Cardiac fibroblast (primary cell): ENCODE data around the gene GABRQ.

ENCODE experiments used
- DNase-seq, 2 donors: peaks; one replicate each; pipeline versions ENCODE4 v3.0.0 to v3.0.0-alpha.2; 2010; ENCODE audit warnings: low read depth in 2 of 2
- H3K4me3 ChIP-seq, 2 donors: replicated peaks in 1 of 2; 1 replicate in 1 of 2; 2 replicates in 1 of 2; pipeline ENCODE4 v1.5.1; 2011; ENCODE audit warnings: low read depth in 2 of 2, low read length in 2 of 2, mild to moderate bottlenecking in 2 of 2, moderate library complexity in 1 of 2
- CTCF ChIP-seq: IDR thresholded peaks from one replicate; pipeline ENCODE4 v1.5.1; 2011; ENCODE audit warnings: low read depth, mild to moderate bottlenecking, low read length, inconsistent platforms

Gene GABRQ

GRCh38 chrX:152641996-152642395 is 4.3 kb downstream of the GABRQ start:
- peak; percentile 0 to 6 for DNase-seq
- no peak for TF ChIP-seq CTCF
- H3K4me3 ChIP-seq = no peak overlapping the region

- TF ChIP-seq CTCF = no peak
- DNase-seq = no peak
- no peak overlapping the region for H3K4me3 ChIP-seq
These were observed 5.4 kb downstream of the GABRQ start for GRCh38 chrX:152642931-152643564.

GRCh38 chrX:152646961-152647360 is 9.3 kb downstream of the GABRQ start:
- no peak for DNase-seq

GRCh38 chrX:152647978-152648377 is 10.3 kb downstream of the GABRQ start:
- H3K4me3 ChIP-seq = no peak overlapping the region
- DNase-seq = no peak
- TF ChIP-seq CTCF = no peak

More at GRCh38 chrX:152646961-152647360, 9.3 kb downstream of the GABRQ start:
- TF ChIP-seq CTCF = no peak
- no peak overlapping the region for H3K4me3 ChIP-seq

- DNase-seq = no peak
- no peak overlapping the region for H3K4me3 ChIP-seq
- TF ChIP-seq CTCF = no peak
These were observed 14.4 kb downstream of the GABRQ start for GRCh38 chrX:152652060-152652459.

GRCh38 chrX:152652467-152652866 is 14.8 kb downstream of the GABRQ start:
- H3K4me3 ChIP-seq = no peak overlapping the region
- no peak for TF ChIP-seq CTCF
- no peak for DNase-seq

GRCh38 chrX:152656087-152656486 is 18.4 kb downstream of the GABRQ start:
- no peak for DNase-seq

More at GRCh38 chrX:152656087-152656486, 18.4 kb downstream of the GABRQ start:
- no peak overlapping the region for H3K4me3 ChIP-seq
- no peak for TF ChIP-seq CTCF
